ENCODE data around the gene LOXL1.

Gene LOXL1

GRCh38 chr15:73979636-73980035 lies 53.4 kb downstream of the LOXL1 start:
- no peak for TF ChIP-seq CTCF (conservative IDR thresholded peaks at IDR 0.05; ENCODE audit: control insufficient read depth, insufficient read depth, low read depth, low read length)
- H3K4me3 ChIP-seq (ENCODE audit: control insufficient read depth, low read depth, low read length): no peak overlapping the region
- DNase-seq (ENCODE audit: low read depth): no peak

DNA sequence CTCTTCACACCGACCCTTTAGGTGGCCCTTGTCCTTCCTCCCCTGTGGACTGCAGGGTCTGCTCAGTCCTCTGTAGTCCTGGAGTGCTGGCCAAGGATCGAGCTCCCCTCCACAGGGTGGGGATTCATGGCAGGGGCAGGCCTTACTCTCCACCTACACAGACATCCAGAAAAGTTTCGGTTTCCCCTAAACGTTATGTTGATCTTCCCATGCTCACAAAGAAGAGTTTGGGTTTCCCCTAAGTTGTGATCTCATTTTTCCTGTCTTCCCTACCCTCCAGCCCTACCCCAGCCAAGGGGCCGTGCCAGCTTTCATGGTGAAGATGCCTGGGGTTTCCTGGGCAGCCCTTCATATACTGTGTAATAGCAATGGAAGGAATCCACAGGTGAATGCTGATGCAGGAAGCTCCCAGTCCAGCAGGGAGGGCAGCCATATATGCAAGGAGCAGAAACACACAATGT lies 55.5 kb downstream of the LOXL1 start:
- DNase-seq (ENCODE audit: low read depth): peak; percentile 47
- no peak overlapping the region for H3K4me3 ChIP-seq (ENCODE audit: control insufficient read depth, low read depth, low read length)
- TF ChIP-seq CTCF (conservative IDR thresholded peaks at IDR 0.05; ENCODE audit: control insufficient read depth, insufficient read depth, low read depth, low read length): no peak

- peak; percentile 93 for DNase-seq (ENCODE audit: low read depth)
These were observed 56.1 kb downstream of the LOXL1 start for GRCh38 chr15:73982222-73982962.

GRCh38 chr15:73983211-73983727 lies 57.0 kb downstream of the LOXL1 start:
- peak; percentile 78 for DNase-seq (ENCODE audit: low read depth)
- no peak overlapping the region for H3K4me3 ChIP-seq (ENCODE audit: control insufficient read depth, low read depth, low read length)
- no peak for TF ChIP-seq CTCF (conservative IDR thresholded peaks at IDR 0.05; ENCODE audit: control insufficient read depth, insufficient read depth, low read depth, low read length)

More at GRCh38 chr15:73982222-73982962, 56.1 kb downstream of the LOXL1 start:
- no peak for TF ChIP-seq CTCF (conservative IDR thresholded peaks at IDR 0.05; ENCODE audit: control insufficient read depth, insufficient read depth, low read depth, low read length)
- no peak overlapping the region for H3K4me3 ChIP-seq (ENCODE audit: control insufficient read depth, low read depth, low read length)

GRCh38 chr15:73983773-73984172 lies 57.5 kb downstream of the LOXL1 start:
- DNase-seq (ENCODE audit: low read depth): no peak
- H3K4me3 ChIP-seq (ENCODE audit: control insufficient read depth, low read depth, low read length): no peak overlapping the region
- no peak for TF ChIP-seq CTCF (conservative IDR thresholded peaks at IDR 0.05; ENCODE audit: control insufficient read depth, insufficient read depth, low read depth, low read length)

DNA sequence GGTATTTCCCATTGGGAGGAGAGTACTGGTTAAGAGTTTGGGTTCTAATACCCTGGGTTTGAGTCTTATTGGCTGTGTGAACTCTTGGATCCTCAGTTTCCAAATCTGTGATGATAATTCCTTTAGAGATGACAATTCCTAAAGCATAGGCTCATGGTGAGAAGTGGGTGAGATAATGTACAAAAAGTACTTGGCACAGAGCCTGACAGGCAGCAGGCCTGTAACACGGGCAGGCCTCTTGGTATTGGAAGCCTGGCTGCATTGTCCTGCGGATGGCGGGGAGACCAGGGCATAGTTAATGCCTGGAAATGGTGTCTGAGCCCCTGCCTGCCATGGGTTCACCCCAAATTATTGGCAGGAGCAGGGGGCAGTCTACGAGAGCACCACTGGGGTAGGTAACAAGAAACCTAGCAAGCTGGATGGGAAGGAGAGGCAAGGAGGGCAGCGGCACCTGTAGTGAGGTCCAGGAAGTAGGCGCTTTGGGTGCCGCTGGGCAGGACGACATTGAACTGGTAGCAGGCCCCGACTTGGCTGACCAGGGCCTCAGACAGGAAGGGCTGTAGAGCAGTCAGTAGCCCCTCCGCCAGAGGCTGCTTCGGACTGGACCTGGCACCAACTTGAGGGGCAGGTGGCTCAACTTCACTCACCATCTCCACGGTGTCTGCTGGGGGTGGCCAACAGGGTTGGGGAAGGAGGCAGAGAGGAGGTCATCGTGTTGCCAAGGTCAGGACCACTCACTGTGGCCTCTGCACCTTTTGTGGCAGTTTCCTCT lies 58.1 kb downstream of the LOXL1 start:
- H3K4me3 ChIP-seq (ENCODE audit: control insufficient read depth, low read depth, low read length): no peak overlapping the region
- TF ChIP-seq CTCF (conservative IDR thresholded peaks at IDR 0.05; ENCODE audit: control insufficient read depth, insufficient read depth, low read depth, low read length): no peak
- peak; percentile 36 for DNase-seq (ENCODE audit: low read depth)

Data from fibroblast of mammary gland (primary cell).